Measurements from ENCODE around the gene PRTG. TPM values are rescaled to one million over a fixed set of nuclear protein-coding genes. Genes with fewer than 3 reads are reported as not detected.
"Not testable (repeated sequence)": the region's sequence is repeated elsewhere in the genome, so short reads cannot be mapped to it uniquely, and the experiment has no call there.

Gene PRTG
- total RNA-seq, 1 experiment from 2014 or later: 45.9 TPM

DNA sequence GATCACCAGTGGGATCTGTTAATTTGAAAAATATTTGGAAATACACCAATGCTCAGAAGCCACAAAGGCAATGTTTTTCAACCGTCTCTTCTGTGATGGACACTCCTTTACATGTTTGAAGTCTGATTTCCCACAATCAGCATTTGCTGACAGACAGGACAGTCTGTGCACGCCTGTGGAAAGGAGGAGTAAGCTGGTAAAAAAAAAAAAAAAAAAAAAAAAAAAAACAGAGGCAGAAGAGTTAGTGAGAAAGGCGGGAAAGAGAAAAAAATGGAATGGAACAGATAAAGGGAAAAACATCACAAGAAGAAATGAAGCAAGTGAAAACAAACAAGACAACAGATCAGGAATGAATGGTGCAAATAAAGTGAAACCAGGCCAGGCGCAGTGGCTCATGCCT, 35.0 kb downstream of the PRTG start:
- no peak for DNase-seq (ENCODE audit: low spot score)
- in situ Hi-C loops (cut with HindIII; ENCODE audit: low sequenced_read_pairs): no loop called here

DNA sequence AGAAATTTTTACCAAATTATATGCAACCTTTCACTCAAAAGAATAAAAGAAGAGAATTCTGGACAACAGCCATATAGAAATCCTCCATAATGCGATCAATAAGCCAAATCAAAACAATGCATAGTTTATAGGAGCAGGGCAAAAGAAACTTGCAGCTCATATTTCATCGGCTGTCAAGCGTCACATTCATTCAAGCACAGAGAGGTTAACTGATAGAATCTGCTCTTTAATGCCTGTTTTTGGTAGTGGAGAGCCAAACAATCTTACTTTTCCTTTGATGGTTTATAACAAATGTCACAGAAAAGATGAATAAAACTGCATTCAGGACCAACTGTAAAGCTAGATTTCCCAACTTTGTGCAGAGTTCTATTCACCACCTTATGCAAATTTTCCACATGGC, 35.4 kb downstream of the PRTG start:
- no peak for DNase-seq (ENCODE audit: low spot score)
- in situ Hi-C loops (cut with HindIII; ENCODE audit: low sequenced_read_pairs): no loop called here

DNA sequence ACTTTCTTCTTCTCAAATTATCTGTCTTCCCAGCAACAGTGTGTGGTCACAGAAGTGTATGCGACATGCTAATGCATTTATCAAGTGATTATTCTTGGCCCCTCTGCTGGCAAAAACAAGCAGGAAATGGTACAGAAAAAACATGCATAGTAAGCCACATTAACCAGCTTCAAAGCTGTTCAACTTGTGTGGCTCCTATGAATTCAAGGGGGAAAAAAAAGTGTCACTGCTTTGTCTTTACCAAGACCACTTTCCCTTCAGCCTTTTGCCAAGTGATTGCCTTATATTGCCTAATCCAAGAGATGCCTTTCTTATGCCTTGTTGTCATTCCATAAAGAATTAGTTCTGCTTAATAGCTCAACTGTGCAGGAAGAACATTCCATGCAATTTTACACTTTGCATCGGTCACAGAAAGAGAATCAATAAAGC, 39.1 kb downstream of the PRTG start:
- in situ Hi-C loops (cut with HindIII; ENCODE audit: low sequenced_read_pairs): no loop called here
- no peak for DNase-seq (ENCODE audit: low spot score)

DNA sequence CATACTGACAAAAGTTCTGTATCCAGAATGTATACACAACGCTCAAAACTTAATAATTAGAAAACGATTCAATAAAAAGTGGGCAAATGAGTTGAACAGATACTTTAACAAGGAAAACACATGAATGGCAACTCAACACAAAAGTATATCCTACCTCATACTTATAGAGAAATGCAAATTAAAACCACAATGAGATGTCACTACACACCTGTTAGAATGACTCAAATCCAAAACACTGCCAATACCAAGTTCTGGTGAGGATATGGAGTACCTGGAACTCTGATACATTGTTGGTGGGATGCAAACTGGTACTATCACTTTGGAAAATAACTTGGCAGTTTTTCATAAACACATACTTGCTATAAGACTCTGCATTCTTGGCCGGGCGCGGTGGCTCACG, 42.1 kb downstream of the PRTG start:
- in situ Hi-C loops (cut with HindIII; ENCODE audit: low sequenced_read_pairs): no loop called here
- DNase-seq (ENCODE audit: low spot score): no peak

DNA sequence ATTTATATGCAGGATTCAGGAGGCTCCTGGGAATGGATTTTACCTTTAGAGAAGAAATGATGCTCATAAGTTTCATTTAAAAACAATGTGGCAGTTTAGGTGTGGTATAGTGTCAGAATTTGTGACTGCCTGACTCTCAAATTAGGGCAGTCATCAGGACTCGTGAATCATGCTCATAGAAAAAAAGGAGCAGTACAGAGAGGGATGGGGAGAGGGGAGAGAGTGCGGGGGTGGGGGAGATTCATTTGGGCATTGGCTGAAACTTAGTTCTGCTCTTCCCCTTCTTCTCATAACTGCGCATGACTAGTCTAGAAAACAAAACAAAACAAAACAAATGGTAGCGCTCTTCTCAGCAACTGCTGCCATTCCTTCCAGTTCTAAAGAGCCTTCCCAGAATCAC, 44.3 kb downstream of the PRTG start:
- in situ Hi-C loops (cut with HindIII; ENCODE audit: low sequenced_read_pairs): no loop called here
- DNase-seq (ENCODE audit: low spot score): no peak

DNA sequence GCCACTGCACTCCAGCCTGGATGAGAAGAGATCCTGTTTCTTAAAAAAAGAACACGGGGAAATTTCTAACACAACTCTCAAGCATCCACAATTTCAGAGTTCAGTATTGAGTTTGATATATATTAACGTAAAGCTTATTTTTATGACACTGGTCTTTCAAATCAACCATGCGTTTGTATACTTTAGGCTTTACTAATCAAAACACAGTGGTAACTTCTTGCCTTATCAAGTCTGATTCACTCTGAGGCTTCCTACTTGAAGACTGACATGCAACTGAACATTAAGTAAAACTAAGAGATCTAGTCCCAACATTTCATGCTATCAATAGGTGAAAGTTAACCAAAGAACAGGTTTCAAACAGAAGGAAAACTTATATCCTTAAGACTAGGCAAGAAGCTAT, 46.7 kb downstream of the PRTG start:
- in situ Hi-C loops (cut with HindIII; ENCODE audit: low sequenced_read_pairs): no loop called here
- no peak for DNase-seq (ENCODE audit: low spot score)

DNA sequence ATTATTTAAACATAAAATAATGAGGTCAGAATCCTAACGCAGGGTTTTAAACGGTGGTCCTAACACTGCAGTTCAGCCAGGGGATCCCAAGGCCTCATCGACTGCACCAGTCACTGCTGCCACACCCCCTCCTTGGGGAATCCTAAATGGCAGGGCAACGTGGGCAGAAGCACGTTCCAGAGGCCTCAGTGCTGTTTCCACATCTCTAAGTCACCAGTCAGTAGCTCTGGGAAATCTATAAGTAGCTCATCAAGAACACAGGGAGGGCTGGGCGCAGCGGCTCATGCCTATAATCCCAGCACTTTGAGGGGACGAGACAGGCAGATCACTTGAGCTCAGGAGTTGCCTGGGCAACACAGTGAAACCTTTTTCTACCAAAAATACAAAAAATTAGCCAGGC, 47.5 kb downstream of the PRTG start:
- in situ Hi-C loops (cut with HindIII; ENCODE audit: low sequenced_read_pairs): no loop called here
- no peak for DNase-seq (ENCODE audit: low spot score)

DNA sequence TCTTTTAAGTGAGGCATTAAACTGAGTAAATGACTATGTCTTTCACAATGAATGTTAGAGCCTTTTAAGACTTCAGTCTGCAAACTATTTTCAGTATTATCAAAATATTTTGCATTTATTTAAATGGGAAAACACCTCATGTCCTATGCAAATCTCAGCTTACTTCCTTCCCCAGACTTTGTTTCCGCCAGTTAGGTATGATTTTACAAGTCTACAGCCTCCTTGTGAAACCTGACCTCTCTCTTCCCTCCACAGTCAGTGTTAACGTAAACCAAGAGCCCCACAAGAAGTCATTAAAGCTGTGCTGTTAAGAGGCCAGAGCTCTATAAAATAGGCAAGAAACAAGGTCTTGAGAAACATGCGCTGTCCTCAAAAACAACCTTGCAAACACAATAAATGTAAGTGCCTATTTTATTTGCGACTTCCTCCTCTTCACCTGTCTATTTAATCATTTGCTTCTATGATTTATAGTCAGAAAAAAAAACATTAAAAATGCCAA, 48.3 kb downstream of the PRTG start:
- no peak for DNase-seq (ENCODE audit: low spot score)

DNA sequence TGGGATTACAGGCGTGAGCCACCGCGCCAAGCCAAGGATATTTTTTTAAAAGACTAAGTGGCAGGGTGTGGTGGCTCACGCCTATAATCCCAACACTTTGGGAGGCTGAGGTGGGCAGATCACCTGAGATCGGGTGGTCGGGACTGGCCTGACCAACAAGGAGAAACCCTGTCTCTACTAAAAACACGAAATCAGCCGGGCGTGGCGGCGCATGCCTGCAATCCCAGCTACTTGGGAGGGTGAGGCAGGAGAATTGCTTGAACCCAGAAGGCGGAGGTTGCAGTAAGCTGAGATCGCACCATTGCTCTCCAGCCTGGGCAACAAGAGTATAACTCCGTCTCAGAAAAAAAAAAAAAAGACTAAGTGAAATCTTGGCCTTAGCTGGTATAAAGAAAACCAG, 49.8 kb downstream of the PRTG start:
- in situ Hi-C loops (cut with HindIII; ENCODE audit: low sequenced_read_pairs); DNase-seq (ENCODE audit: low spot score): not testable (repeated sequence)

More for the DNA sequence above, 48.3 kb downstream of the PRTG start:
- in situ Hi-C loops (cut with HindIII; ENCODE audit: low sequenced_read_pairs): no loop called here

DNA sequence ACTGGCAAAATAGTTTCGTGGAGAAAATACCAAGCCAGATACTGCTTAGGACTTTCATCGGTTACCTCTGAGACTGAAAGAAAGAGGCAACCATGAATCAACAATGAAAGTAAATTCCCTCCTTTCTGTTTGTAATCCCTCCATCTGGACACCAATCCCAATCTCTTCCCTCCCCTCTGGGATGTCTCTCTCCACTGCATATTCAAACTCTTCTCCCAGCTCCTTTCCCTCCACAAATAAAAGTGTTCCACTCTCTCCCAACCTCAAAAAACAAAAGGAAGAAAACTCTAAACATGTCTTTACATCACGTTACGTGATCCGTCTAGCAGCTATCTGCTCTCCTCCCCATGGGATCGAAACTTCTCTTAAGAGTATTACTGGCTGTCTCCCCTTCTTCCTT, 55.2 kb downstream of the PRTG start:
- DNase-seq (ENCODE audit: low spot score): no peak
- in situ Hi-C loops (cut with HindIII; ENCODE audit: low sequenced_read_pairs): no loop called here

DNA sequence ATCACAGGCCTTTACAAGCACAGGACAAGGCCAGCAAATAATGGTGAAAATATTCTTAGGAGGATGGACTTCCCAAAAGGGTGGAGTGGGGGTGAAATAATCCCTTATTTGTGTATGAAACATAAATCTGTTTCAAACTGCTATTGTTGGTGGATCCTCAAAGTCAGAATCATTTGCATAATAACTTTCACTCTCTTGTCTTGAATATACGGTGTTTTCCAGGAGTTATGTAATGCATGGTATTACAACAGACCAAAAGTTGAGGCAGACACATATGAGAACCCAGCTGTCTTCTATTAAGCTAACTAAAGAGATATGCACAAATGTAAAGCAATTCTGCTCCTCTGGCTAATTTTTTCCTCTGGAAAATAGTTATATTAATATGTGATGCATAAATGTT, 57.7 kb downstream of the PRTG start:
- no peak for DNase-seq (ENCODE audit: low spot score)
- in situ Hi-C loops (cut with HindIII; ENCODE audit: low sequenced_read_pairs): no loop called here

DNA sequence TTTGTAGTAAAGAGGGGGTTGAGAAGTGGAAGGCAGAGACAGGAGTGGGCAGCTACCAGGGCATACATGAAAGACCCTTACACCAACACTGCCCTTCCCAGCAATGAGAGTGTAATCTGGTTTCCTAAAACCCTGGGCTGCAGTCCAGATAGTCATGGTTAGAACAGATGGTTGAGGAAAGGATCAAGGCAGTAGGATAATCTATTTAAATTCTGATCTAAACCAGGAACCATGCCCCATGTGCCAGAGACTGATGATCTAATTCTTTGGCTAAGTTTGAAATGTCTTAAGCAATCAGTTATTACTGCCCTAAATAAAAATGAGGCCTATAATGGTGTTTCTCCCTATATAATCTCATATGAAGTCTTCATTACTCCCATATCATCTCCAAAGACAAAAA, 59.6 kb downstream of the PRTG start:
- in situ Hi-C loops (cut with HindIII; ENCODE audit: low sequenced_read_pairs): no loop called here
- peak; percentile 81 for DNase-seq (ENCODE audit: low spot score)

DNA sequence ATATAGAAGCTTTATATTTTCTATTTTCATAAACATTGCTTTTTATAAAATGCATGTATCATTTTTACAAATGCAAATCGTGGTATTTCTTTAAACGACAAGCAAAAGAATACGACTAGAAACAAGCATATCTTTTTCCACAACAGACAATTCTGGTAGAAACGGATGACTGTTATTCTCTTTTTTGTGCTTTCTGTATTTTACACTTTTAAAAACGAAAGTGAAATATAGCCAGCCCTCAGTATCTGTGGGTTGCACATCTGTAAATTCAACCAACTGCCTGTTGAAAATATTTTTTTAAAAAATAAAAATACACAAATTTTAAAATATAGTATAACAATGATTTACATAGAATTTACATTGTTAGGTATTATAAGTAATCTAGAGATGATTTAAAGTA, 61.3 kb downstream of the PRTG start:
- in situ Hi-C loops (cut with HindIII; ENCODE audit: low sequenced_read_pairs): no loop called here
- DNase-seq (ENCODE audit: low spot score): no peak

DNA sequence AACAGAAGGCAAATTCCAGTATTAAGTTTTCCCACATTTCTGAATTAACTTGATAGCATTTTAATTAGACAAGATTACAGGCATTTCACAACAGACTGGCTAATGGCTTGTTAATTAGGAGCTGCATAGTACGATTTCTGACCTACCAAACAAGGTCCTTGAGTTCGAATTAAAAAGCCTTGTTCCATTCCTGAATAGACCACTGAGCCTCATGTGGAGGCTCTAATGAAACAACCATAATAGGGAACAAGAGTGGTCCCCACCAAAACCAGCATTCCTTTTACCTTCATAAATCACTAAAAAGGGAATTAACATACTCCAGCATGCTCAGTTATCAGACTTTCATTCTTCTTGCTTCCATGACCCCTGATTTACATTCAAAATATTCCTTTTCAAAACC, 66.4 kb downstream of the PRTG start:
- no peak for DNase-seq (ENCODE audit: low spot score)
- in situ Hi-C loops (cut with HindIII; ENCODE audit: low sequenced_read_pairs): no loop called here

DNA sequence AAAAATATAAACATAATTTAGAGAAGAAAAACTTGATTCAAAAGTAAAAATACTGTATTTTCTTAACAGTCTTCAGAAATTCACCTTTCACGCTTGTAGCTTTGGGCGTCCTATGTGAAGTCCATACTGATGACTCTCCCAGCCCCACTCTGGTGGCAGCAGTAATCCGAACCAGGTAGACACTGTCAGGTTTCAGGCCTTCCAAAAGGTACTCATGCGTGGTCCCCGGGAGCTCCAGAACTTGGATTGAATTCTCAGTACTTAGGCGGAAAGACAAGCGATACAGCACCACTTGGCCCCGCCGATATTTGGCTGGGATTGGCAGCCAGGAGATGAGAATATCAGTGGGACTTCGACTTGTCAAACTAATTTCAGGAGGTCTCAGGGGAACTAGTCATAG, 69.7 kb downstream of the PRTG start:
- in situ Hi-C loops (cut with HindIII; ENCODE audit: low sequenced_read_pairs): no loop called here
- no peak for DNase-seq (ENCODE audit: low spot score)

DNA sequence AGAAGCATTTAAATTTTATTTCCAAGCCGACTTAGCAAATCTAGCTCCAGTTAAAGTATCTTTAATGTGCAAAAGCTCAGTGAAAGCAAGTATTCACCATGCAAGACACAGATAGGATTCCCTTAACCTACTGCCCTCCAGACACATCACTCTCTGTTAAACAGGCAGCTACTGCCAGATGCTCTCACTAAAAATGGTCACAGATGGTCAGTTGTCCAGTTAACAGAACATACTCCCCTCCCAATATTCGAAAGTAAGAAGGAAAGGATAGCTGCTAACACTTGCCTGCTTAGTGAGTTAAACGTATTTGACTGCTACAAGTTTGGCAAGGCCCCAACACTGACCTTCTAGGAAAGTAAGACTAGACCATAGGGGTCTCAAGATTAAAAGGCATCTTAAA, 73.7 kb downstream of the PRTG start:
- in situ Hi-C loops (cut with HindIII; ENCODE audit: low sequenced_read_pairs): no loop called here
- no peak for DNase-seq (ENCODE audit: low spot score)

DNA sequence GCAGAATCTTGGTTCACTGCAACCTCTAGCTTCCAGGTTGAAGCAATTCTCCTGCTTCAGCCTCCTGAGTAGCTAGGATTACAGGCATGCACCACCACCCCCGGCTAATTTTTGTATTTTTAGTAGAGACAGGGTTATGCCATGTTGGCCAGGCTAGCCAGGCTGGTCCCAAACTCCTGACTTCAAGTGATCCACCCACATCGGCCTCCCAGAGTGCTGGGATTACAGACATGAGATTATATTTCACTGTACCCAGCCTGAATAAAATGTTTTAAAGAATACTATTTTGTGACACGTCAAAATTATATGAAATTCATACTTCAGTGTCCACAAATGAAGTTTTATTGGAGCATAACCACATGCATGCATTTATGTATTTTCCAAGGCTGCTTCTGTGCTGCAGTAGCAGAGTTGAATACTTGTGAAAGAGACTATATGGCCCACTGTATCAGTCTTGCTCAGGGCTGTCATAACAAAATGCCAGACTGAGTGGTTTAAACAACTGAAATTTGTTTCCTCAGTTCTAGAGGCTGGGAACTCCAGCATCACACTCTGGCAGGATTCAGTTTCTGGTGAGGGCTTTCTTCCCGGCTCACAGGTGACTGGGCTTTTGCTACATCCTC, 77.2 kb downstream of the PRTG start:
- in situ Hi-C loops (cut with HindIII; ENCODE audit: low sequenced_read_pairs): no loop called here

DNA sequence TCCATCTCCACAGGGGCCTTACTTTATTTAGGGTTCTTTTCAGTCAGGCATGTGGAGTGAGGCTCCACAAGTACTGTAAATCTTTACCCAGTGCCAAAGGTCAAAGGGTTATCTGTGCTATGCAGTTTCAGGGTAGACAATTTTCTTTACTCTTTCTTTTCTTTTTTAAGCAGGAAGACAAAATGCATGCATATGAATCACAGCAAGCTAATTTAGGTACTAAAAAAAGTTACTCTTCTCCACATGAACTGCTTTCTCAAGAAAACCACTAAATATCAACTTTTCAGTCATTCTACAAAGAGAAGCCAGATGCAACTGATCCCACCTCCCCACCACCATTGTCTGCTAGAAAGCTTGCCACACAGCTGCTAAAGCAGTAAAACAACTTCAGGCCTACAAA, 81.5 kb downstream of the PRTG start:
- in situ Hi-C loops (cut with HindIII; ENCODE audit: low sequenced_read_pairs): no loop called here
- DNase-seq (ENCODE audit: low spot score): no peak

More for the DNA sequence above, 77.2 kb downstream of the PRTG start:
- no peak for DNase-seq (ENCODE audit: low spot score)

DNA sequence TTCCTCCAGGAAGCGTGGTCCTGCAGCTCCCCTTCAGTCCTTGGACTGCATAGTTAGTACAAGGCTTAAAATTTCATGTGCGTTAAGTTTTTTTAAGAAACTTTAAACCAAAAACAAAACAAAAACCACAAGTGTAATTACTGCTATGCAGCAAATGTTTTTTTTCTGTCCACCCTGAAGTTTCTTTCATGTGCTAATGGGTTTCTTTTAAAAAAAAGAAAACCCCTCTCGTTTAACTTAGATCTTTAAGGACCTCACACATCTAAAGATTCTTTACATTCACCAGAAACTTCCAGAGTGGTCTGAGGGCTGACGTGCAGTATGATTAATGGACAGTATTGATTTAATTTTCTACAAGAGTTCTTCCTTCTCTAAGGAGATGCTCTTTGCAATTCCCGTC, 82.8 kb downstream of the PRTG start:
- in situ Hi-C loops (cut with HindIII; ENCODE audit: low sequenced_read_pairs): no loop called here
- no peak for DNase-seq (ENCODE audit: low spot score)

DNA sequence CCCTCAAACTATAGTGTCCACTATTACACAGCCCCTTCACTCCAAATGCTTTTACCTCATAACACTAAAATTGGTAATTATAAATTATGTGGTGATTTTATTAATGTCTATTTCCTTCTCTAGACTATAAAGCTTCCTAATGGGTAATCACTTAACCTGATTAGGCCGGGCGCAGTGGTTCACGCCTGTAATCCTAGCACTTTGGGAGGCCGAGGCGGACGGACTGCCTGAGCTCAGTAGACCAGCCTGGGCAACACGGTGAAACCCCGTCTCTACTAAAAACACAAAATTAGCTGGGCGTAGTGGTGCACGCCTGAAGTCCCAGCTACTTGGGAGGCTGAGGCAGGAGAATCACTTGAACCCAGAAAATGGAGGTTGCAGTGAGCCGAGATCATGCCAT, 83.5 kb downstream of the PRTG start:
- in situ Hi-C loops (cut with HindIII; ENCODE audit: low sequenced_read_pairs): loop anchor here (10.0 kb wide), 1 partner anchor 115 kb away; no protein-coding TSS in a partner anchor
- no peak for DNase-seq (ENCODE audit: low spot score)

DNA sequence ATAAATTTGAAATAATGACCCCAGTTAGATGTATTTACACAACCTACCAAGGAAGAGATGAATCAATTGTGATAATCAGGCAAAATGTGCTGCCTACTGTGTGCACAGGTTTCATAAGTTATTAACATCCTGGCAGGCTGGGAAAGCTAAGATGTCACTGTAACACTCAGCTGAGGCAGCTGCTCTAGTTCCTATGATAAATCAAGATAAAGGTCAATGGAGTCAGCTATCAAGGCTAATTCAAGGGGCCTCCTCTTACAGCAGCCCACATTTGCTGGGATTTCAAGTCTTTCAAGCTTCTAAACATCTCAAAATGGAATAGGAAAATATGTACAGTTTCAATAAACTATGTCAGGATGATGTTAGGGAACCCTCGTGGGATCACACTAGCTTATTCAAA, 84.1 kb downstream of the PRTG start:
- DNase-seq (ENCODE audit: low spot score): no peak
- in situ Hi-C loops (cut with HindIII; ENCODE audit: low sequenced_read_pairs): loop anchor here (10.0 kb wide), 1 partner anchor 116 kb away; no protein-coding TSS in a partner anchor
